ENCODE measurements around the gene PPTC7.
"Not testable (repeated sequence)": the region's sequence is repeated elsewhere in the genome, so short reads cannot be mapped to it uniquely, and the experiment has no call there.

DNA sequence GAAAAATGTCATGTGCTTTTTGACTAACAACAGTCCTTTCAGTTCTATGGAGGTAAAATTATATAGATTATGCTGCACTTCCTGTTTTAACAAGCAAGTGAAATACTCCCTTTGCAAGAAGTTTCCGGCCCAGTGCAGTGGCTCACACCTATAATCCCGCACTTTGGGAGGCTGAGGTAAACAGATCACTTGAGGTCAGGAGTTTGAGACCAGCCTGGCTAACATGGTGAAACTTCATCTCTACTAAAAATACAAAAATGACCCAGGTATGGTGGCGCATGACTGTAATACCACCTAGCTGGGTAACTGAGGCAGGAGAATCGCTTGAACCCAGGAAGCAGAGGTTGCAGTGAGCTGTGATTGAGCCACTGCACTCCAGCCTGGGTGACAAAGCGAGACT lies 20.7 kb downstream of the PPTC7 start:
- TF ChIP-seq, protein P1, sequence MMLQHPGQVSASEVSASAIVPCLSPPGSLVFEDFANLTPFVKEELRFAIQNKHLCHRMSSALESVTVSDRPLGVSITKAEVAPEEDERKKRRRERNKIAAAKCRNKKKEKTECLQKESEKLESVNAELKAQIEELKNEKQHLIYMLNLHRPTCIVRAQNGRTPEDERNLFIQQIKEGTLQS (CRISPR knock-in tag; IDR thresholded peaks at IDR 0.05), result not testable (repeated sequence)
- not testable (repeated sequence) for TF ChIP-seq CC2D1A (CRISPR knock-in tag; IDR thresholded peaks at IDR 0.05); ZNF256 (CRISPR knock-in tag; conservative IDR thresholded peaks at IDR 0.05); CHD2 (IDR thresholded peaks at IDR 0.05; ENCODE audit: low read depth, low read length)
